Panc1 (cell line): Measurements from ENCODE around the gene NKG7. TPM values are rescaled to one million over a fixed set of nuclear protein-coding genes. Genes with fewer than 3 reads are reported as not detected.

Source experiments
- ATAC-seq: fragments of 200-7000 bp; cut with Tn5 transposase; 2 replicates; pipeline ENCODE4 v1.9.1; 2020; ENCODE audit warnings: mild to moderate bottlenecking, moderate library complexity
- BruUV-seq: library from RNA; stranded (reverse); fragments of 400-500 nt; replicated peaks from 2 replicates; lab custom pipeline; 2021; lab: Mats Ljungman, UMichigan
- CTCF ChIA-PET: fragments of 300-600 bp; sonication (Branson Sonifier 250); formaldehyde crosslinking; loops from one replicate; lab custom pipeline; 2022; ENCODE audit warnings: antibody characterized with exemption; lab: Charles Lee
- POLR2A ChIA-PET: fragments of 300-600 bp; sonication (Branson Sonifier 250); formaldehyde crosslinking; loops from one replicate; lab custom pipeline; 2022; ENCODE audit warnings: antibody characterized with exemption; lab: Charles Lee
- DNase-seq: peaks from one replicate; pipeline ENCODE4 v3.0.0-alpha.2; 2010; ENCODE audit warnings: low read depth, low spot score
- H3K27ac ChIP-seq: 2 replicates; pipeline ENCODE4 v1.5.1; 2011; ENCODE audit warnings: mild to moderate bottlenecking, low read length, inconsistent platforms
- H3K27me3 ChIP-seq: fragments of 200-500 bp; sonication (Bioruptor generic); 2 replicates; pipeline ENCODE4 v1.6.0; 2014; ENCODE audit warnings: low read length, inconsistent platforms; ENCODE audit not compliant: control insufficient read depth, insufficient read depth
- H3K36me3 ChIP-seq: fragments of 200-500 bp; sonication (Bioruptor generic); 2 replicates; pipeline ENCODE4 v1.5.1; 2014; ENCODE audit warnings: inconsistent platforms, mild to moderate bottlenecking, low read length, moderate library complexity; ENCODE audit not compliant: control insufficient read depth, insufficient read depth
- H3K4me1 ChIP-seq: 2 replicates; pipeline ENCODE4 v1.5.1; 2011; ENCODE audit warnings: inconsistent platforms, mild to moderate bottlenecking, low read length, moderate library complexity; ENCODE audit not compliant: control insufficient read depth, insufficient read depth
- H3K4me3 ChIP-seq, 2 experiments: 2 replicates each; pipeline ENCODE4 v1.5.1; 2011 to 2012; ENCODE audit warnings: low read depth in 2 of 2, low read length in 2 of 2, mild to moderate bottlenecking in 2 of 2, inconsistent platforms in 1 of 2, moderate library complexity in 1 of 2
- H3K9me3 ChIP-seq: fragments of 200-500 bp; sonication (Bioruptor generic); 2 replicates; pipeline ENCODE4 v1.5.1; 2014; ENCODE audit warnings: low read depth, mild to moderate bottlenecking, inconsistent platforms, low read length, moderate library complexity; ENCODE audit not compliant: control insufficient read depth, insufficient read depth
- POLR2AphosphoS5 ChIP-seq: IDR thresholded peaks from 2 replicates; pipeline ENCODE4 v1.6.1; 2012; ENCODE audit warnings: mild to moderate bottlenecking, low read depth, low read length, moderate library complexity
- SIN3A ChIP-seq: IDR thresholded peaks from 2 replicates; pipeline ENCODE4 v1.6.1; 2012; ENCODE audit warnings: low read depth, mild to moderate bottlenecking, low read length, moderate library complexity, borderline replicate concordance; ENCODE audit not compliant: insufficient read depth
- TCF7L2 ChIP-seq: IDR thresholded peaks from 2 replicates; pipeline ENCODE4 v1.6.1; 2011; ENCODE audit warnings: mild to moderate bottlenecking, low read depth, low read length, inconsistent platforms
- in situ Hi-C: cut with HindIII; loops from 2 replicates; pipeline ENCODE4 v1.10.0; 2016; ENCODE audit warnings: low sequenced_read_pairs, low pct_unique_long_range_greater_than_20kb
- intact Hi-C: fragments of 100-400 bp; cut with micrococcal nuclease; formaldehyde crosslinking; loops from one replicate; pipeline ENCODE4 v1.10.0; 2022; ENCODE audit not compliant: unreplicated experiment
- total RNA-seq: library from RNA; stranded (reverse); gene quantifications from one replicate; pipeline ENCODE4 v1.2.1, GENCODE V29; 2021; ENCODE audit not compliant: unreplicated experiment
- TF ChIP-seq, protein P1 (sequence below): fragments of 450-650 bp; IDR thresholded peaks from 2 replicates; pipeline ENCODE4 v1.5.1; 2017; ENCODE audit warnings: mild to moderate bottlenecking
- TF ChIP-seq, protein P2 (sequence below), 2 experiments: IDR thresholded peaks; 2 replicates each; pipeline ENCODE4 v1.6.1; 2011 to 2012; ENCODE audit warnings: low read depth in 2 of 2, control low read depth in 1 of 2, low read length in 1 of 2, mild to moderate bottlenecking in 1 of 2, moderate library complexity in 1 of 2; ENCODE audit not compliant: insufficient read depth in 1 of 2

NKG7 gene
- total RNA-seq, 1 experiment from 2014 or later = 0.23 TPM

GRCh38 chr19:51364200-51365106 is 8.0 kb downstream of the NKG7 start:
- no TSS peak for BruUV-seq
- no peak for TF ChIP-seq TCF7L2
- TF ChIP-seq POLR2AphosphoS5 = no peak
- TF ChIP-seq, protein P1, sequence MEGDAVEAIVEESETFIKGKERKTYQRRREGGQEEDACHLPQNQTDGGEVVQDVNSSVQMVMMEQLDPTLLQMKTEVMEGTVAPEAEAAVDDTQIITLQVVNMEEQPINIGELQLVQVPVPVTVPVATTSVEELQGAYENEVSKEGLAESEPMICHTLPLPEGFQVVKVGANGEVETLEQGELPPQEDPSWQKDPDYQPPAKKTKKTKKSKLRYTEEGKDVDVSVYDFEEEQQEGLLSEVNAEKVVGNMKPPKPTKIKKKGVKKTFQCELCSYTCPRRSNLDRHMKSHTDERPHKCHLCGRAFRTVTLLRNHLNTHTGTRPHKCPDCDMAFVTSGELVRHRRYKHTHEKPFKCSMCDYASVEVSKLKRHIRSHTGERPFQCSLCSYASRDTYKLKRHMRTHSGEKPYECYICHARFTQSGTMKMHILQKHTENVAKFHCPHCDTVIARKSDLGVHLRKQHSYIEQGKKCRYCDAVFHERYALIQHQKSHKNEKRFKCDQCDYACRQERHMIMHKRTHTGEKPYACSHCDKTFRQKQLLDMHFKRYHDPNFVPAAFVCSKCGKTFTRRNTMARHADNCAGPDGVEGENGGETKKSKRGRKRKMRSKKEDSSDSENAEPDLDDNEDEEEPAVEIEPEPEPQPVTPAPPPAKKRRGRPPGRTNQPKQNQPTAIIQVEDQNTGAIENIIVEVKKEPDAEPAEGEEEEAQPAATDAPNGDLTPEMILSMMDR = no peak
- TF ChIP-seq, protein P2, sequence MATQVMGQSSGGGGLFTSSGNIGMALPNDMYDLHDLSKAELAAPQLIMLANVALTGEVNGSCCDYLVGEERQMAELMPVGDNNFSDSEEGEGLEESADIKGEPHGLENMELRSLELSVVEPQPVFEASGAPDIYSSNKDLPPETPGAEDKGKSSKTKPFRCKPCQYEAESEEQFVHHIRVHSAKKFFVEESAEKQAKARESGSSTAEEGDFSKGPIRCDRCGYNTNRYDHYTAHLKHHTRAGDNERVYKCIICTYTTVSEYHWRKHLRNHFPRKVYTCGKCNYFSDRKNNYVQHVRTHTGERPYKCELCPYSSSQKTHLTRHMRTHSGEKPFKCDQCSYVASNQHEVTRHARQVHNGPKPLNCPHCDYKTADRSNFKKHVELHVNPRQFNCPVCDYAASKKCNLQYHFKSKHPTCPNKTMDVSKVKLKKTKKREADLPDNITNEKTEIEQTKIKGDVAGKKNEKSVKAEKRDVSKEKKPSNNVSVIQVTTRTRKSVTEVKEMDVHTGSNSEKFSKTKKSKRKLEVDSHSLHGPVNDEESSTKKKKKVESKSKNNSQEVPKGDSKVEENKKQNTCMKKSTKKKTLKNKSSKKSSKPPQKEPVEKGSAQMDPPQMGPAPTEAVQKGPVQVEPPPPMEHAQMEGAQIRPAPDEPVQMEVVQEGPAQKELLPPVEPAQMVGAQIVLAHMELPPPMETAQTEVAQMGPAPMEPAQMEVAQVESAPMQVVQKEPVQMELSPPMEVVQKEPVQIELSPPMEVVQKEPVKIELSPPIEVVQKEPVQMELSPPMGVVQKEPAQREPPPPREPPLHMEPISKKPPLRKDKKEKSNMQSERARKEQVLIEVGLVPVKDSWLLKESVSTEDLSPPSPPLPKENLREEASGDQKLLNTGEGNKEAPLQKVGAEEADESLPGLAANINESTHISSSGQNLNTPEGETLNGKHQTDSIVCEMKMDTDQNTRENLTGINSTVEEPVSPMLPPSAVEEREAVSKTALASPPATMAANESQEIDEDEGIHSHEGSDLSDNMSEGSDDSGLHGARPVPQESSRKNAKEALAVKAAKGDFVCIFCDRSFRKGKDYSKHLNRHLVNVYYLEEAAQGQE (IDR thresholded peaks at IDR 0.05; ENCODE audit: insufficient read depth in 1 of 2, low read depth in 2 of 2, low read length in 1 of 2) = no peak
- no peak for TF ChIP-seq SIN3A
- intact Hi-C loops (no loop called here), in situ Hi-C loops (no loop called here)
- no peak overlapping the region for H3K4me3 ChIP-seq
- ChIA-PET CTCF (no interaction called here), POLR2A (no interaction called here)
- H3K36me3 ChIP-seq = peaks cover 8% of the 10 kb centered on the region; the same call in 1 of the 2 replicates
- no peak overlapping the region for H3K27ac ChIP-seq
- no peaks in the 10 kb centered on the region for H3K27me3 ChIP-seq
- H3K4me1 ChIP-seq = peaks cover 13% of the 10 kb centered on the region
- ATAC-seq (no peak), DNase-seq (no peak)
- H3K9me3 ChIP-seq = no peaks in the 10 kb centered on the region

GRCh38 chr19:51361239-51361638 is 11.2 kb downstream of the NKG7 start:
- in situ Hi-C loops (no loop called here), intact Hi-C loops (no loop called here)
- DNase-seq = no peak
- Histone ChIP-seq H3K27ac (no peak overlapping the region), H3K4me3 (no peak overlapping the region), H3K9me3 (no peaks in the 10 kb centered on the region), H3K27me3 (no peaks in the 10 kb centered on the region), H3K4me1 (peaks cover 9% of the 10 kb centered on the region), H3K36me3 (peaks cover 5% of the 10 kb centered on the region; the same call in 1 of the 2 replicates)
- CTCF ChIA-PET = no interaction called here
- TF ChIP-seq POLR2AphosphoS5 (no peak), SIN3A (no peak), TCF7L2 (no peak)
- TF ChIP-seq, protein P2 (IDR thresholded peaks at IDR 0.05; ENCODE audit: insufficient read depth in 1 of 2, low read depth in 2 of 2, low read length in 1 of 2) = no peak
- TF ChIP-seq, protein P1 = no peak
- no peak for ATAC-seq
- no TSS peak for BruUV-seq
- POLR2A ChIA-PET = no interaction called here
